GM12891 (cell line): ENCODE data around the gene GNPNAT1.
A peak's percentile ranks its signal among the peaks of the same experiment; 100 is the strongest.
"Not testable (repeated sequence)": the region's sequence is repeated elsewhere in the genome, so short reads cannot be mapped to it uniquely, and the experiment has no call there.

Experiments
- DNase-seq: peaks from one replicate; pipeline ENCODE4 v3.0.0; 2011; ENCODE audit warnings: low spot score; ENCODE audit not compliant: insufficient read length
- FAIRE-seq: peaks from 2 replicates; lab custom pipeline; 2011; peaks lifted over from hg19 to GRCh38; lab: Jason Lieb, UNC
- PAX5 ChIP-seq: IDR thresholded peaks from 2 replicates; pipeline ENCODE4 v1.6.1; 2011; ENCODE audit warnings: low read length, moderate library complexity, mild to moderate bottlenecking; ENCODE audit not compliant: insufficient read depth, severe bottlenecking
- POLR2A ChIP-seq: IDR thresholded peaks from 2 replicates; pipeline ENCODE4 v1.6.1; 2011; ENCODE audit warnings: low read depth, low read length, control low read depth
- POLR2AphosphoS5 ChIP-seq: IDR thresholded peaks from 2 replicates; pipeline ENCODE4 v1.6.1; 2011; ENCODE audit warnings: low read depth, low read length, control low read depth
- POU2F2 ChIP-seq: IDR thresholded peaks from 2 replicates; pipeline ENCODE4 v1.6.1; 2011; ENCODE audit warnings: low read depth, mild to moderate bottlenecking, control low read depth, low read length, moderate library complexity
- SPI1 ChIP-seq: IDR thresholded peaks from 2 replicates; pipeline ENCODE4 v1.6.1; 2011; ENCODE audit warnings: low read depth, low read length, control low read depth
- TAF1 ChIP-seq: IDR thresholded peaks from 2 replicates; pipeline ENCODE4 v1.6.1; 2011; ENCODE audit warnings: low read depth, low read length, control low read depth

GNPNAT1 gene

GRCh38 chr14:52767058-52767833 is 24.2 kb downstream of the GNPNAT1 start:
- DNase-seq (no peak), FAIRE-seq (peak; percentile 16)
- TF ChIP-seq POLR2AphosphoS5 (no peak), PAX5 (no peak)

GRCh38 chr14:52762923-52763322 is 28.5 kb downstream of the GNPNAT1 start:
- FAIRE-seq, DNase-seq: not testable (repeated sequence)

- no peak for TF ChIP-seq POLR2A
- TF ChIP-seq POLR2AphosphoS5: no peak
- no peak for TF ChIP-seq SPI1
- no peak for TF ChIP-seq TAF1
- no peak for TF ChIP-seq POU2F2
- DNase-seq (no peak), FAIRE-seq (no peak)
Observed at GRCh38 chr14:52759145-52759544, 32.3 kb downstream of the GNPNAT1 start.

GRCh38 chr14:52755607-52756316 is 35.6 kb downstream of the GNPNAT1 start:
- DNase-seq: no peak
- FAIRE-seq: no peak

GRCh38 chr14:52748647-52749292 is 42.6 kb downstream of the GNPNAT1 start:
- FAIRE-seq (no peak), DNase-seq (no peak)
- TF ChIP-seq POU2F2 (no peak), POLR2A (no peak), POLR2AphosphoS5 (no peak), PAX5 (no peak), SPI1 (no peak), TAF1 (no peak)

More at GRCh38 chr14:52755607-52756316, 35.6 kb downstream of the GNPNAT1 start:
- TF ChIP-seq POU2F2 (no peak), POLR2A (no peak), PAX5 (no peak), POLR2AphosphoS5 (no peak), SPI1 (no peak), TAF1 (no peak)

- no peak for TF ChIP-seq POLR2A
- no peak for TF ChIP-seq POU2F2
- peak; percentile 67 for TF ChIP-seq SPI1
- TF ChIP-seq POLR2AphosphoS5: no peak
- no peak for DNase-seq
- FAIRE-seq: no peak
Observed at GRCh38 chr14:52741865-52742264, 49.5 kb downstream of the GNPNAT1 start.

GRCh38 chr14:52740751-52741150 is 50.7 kb downstream of the GNPNAT1 start:
- DNase-seq (no peak), FAIRE-seq (no peak)
- TF ChIP-seq POLR2A: no peak
- no peak for TF ChIP-seq PAX5
- no peak for TF ChIP-seq POU2F2
- TF ChIP-seq POLR2AphosphoS5: no peak
- no peak for TF ChIP-seq SPI1
- no peak for TF ChIP-seq TAF1

GRCh38 chr14:52738409-52738808 is 53.0 kb downstream of the GNPNAT1 start:
- DNase-seq (no peak), FAIRE-seq (no peak)

GRCh38 chr14:52735921-52736489 is 55.4 kb downstream of the GNPNAT1 start:
- FAIRE-seq (no peak), DNase-seq (no peak)
- TF ChIP-seq POU2F2 (no peak), POLR2A (no peak), SPI1 (no peak), TAF1 (no peak), PAX5 (no peak), POLR2AphosphoS5 (no peak)

More at GRCh38 chr14:52738409-52738808, 53.0 kb downstream of the GNPNAT1 start:
- TF ChIP-seq POLR2AphosphoS5: no peak
- TF ChIP-seq TAF1: no peak
- TF ChIP-seq POU2F2: no peak
- TF ChIP-seq PAX5: no peak
- no peak for TF ChIP-seq POLR2A
- no peak for TF ChIP-seq SPI1
